Tibial nerve (tissue), 3 donors: ENCODE measurements around the gene SLC39A11.

ENCODE experiments used
- CTCF ChIP-seq, 5 experiments: fragments of 200-600 bp in 3 of 5; fragments of 450-650 bp in 2 of 5; sonication (generic) in 3 of 5; IDR thresholded peaks; one replicate each; pipeline ENCODE4 v1.5.1; 2016 to 2019; ENCODE audit warnings: antibody characterized with exemption in 5 of 5, mild to moderate bottlenecking in 3 of 5, moderate library complexity in 2 of 5
- POLR2A ChIP-seq, 2 donors: fragments of 450-650 bp; IDR thresholded peaks; one replicate each; pipeline ENCODE4 v1.6.1; 2017; ENCODE audit warnings: antibody characterized with exemption in 2 of 2, mild to moderate bottlenecking in 2 of 2, moderate library complexity in 2 of 2

GRCh38 chr17:72618001-72618509 is 474.4 kb downstream of the SLC39A11 start:
- no peak for TF ChIP-seq CTCF (IDR thresholded peaks at IDR 0.05)
- no peak for TF ChIP-seq POLR2A (IDR thresholded peaks at IDR 0.05)
